HCT116 (cell line): ENCODE results near the gene FAM20C. TPM values are rescaled to one million over a fixed set of nuclear protein-coding genes. Genes with fewer than 3 reads are reported as not detected.

Experiments used
- ATAC-seq: fragments of 200-7000 bp; cut with Tn5 transposase; 2 replicates; pipeline ENCODE4 v1.9.1; 2020; ENCODE audit warnings: mild to moderate bottlenecking, moderate library complexity
- BruUV-seq: library from RNA; stranded (reverse); fragments of 400-500 nt; replicated peaks from 2 replicates; lab custom pipeline; 2021; lab: Mats Ljungman, UMichigan
- CTCF ChIA-PET: fragments of 300-600 bp; sonication (Branson Sonifier 250); formaldehyde crosslinking; loops from one replicate; lab custom pipeline; 2021; ENCODE audit warnings: antibody characterized with exemption; lab: Charles Lee
- POLR2A ChIA-PET: fragments of 300-600, 350-600 bp; sonication (Branson Sonifier 250); formaldehyde crosslinking; loops from one replicate; lab custom pipeline; 2021; ENCODE audit warnings: antibody characterized with exemption; lab: Charles Lee
- RAD21 ChIA-PET, 2 experiments: fragments of 300-600 bp; sonication (Branson Sonifier 250); formaldehyde crosslinking; loops; one replicate each; lab custom pipeline; 2023; ENCODE audit warnings: low total read pairs in 2 of 2; ENCODE audit not compliant: uncharacterized antibody in 2 of 2, unreplicated experiment in 2 of 2, low non-redundant PET in 1 of 2; lab: Charles Lee
- DNase-seq: peaks from one replicate; pipeline ENCODE4 v3.0.0-alpha.2; 2010; ENCODE audit warnings: low read depth, low spot score
- H2AFZ ChIP-seq: fragments of 200-600 bp; shearing (Covaris generic), sonication (generic); 2 replicates; pipeline ENCODE4 v1.6.1; 2017; ENCODE audit warnings: low read depth, mixed run types, mixed read lengths, antibody characterized with exemption, low read length; ENCODE audit not compliant: poor library complexity, severe bottlenecking
- H3K27ac ChIP-seq: 2 replicates; pipeline ENCODE4 v1.5.1; 2012; ENCODE audit warnings: low read depth, low read length
- H3K27me3 ChIP-seq: fragments of 200-600 bp; sonication (generic); 2 replicates; pipeline ENCODE4 v1.6.1; 2016; ENCODE audit warnings: mixed run types, low read length, mixed read lengths; ENCODE audit not compliant: insufficient read depth
- H3K36me3 ChIP-seq, 2 experiments: fragments of 200-500 bp in 1 of 2; fragments of 200-600 bp in 1 of 2; sonication (Bioruptor generic) in 1 of 2; sonication (generic) in 1 of 2; 2 replicates each; pipeline versions ENCODE4 v1.5.1 to v1.6.1; 2014 to 2016; ENCODE audit warnings: low read length in 2 of 2, inconsistent platforms in 1 of 2, mixed read lengths in 1 of 2, mixed run types in 1 of 2; ENCODE audit not compliant: insufficient read depth in 2 of 2, control insufficient read depth in 1 of 2
- H3K4me1 ChIP-seq, 2 experiments: fragments of 200-600 bp in 1 of 2; sonication (generic) in 1 of 2; 2 replicates each; pipeline versions ENCODE4 v1.5.1 to v1.6.1; 2012 to 2017; ENCODE audit warnings: low read length in 2 of 2, inconsistent platforms in 1 of 2, mild to moderate bottlenecking in 1 of 2, mixed read lengths in 1 of 2, mixed run types in 1 of 2, moderate library complexity in 1 of 2; ENCODE audit not compliant: insufficient read depth in 2 of 2, control insufficient read depth in 1 of 2
- H3K4me2 ChIP-seq: fragments of 200-600 bp; sonication (generic); 2 replicates; pipeline ENCODE4 v1.6.1; 2017; ENCODE audit warnings: mixed run types, low read length, mixed read lengths
- H3K4me3 ChIP-seq, 2 experiments: fragments of 200-600 bp in 1 of 2; sonication (generic) in 1 of 2; replicated peaks in 1 of 2; 2 replicates each; pipeline ENCODE4 v1.5.1; 2011 to 2016; ENCODE audit warnings: low read length in 2 of 2, control low read depth in 1 of 2, low read depth in 1 of 2, mild to moderate bottlenecking in 1 of 2, mixed read lengths in 1 of 2, mixed run types in 1 of 2
- H3K79me2 ChIP-seq: fragments of 200-600 bp; sonication (generic); 2 replicates; pipeline ENCODE4 v1.6.1; 2017; ENCODE audit warnings: mild to moderate bottlenecking, mixed run types, low read length, moderate library complexity, mixed read lengths; ENCODE audit not compliant: insufficient read depth
- H3K9ac ChIP-seq: fragments of 200-600 bp; sonication (generic); 2 replicates; pipeline ENCODE4 v1.6.1; 2016; ENCODE audit warnings: low read length, mixed read lengths
- H3K9me2 ChIP-seq: fragments of 200-600 bp; sonication (generic), shearing (Covaris generic); 2 replicates; pipeline ENCODE4 v1.6.1; 2017; ENCODE audit warnings: mixed run types, mild to moderate bottlenecking, moderate library complexity; ENCODE audit not compliant: insufficient read depth
- H3K9me3 ChIP-seq, 2 experiments: fragments of 200-500 bp in 1 of 2; fragments of 200-600 bp in 1 of 2; sonication (Bioruptor generic) in 1 of 2; sonication (generic) in 1 of 2; 2 replicates each; pipeline ENCODE4 v1.6.1; 2014 to 2017; ENCODE audit warnings: low read length in 2 of 2, mixed read lengths in 2 of 2, inconsistent platforms in 1 of 2, low read depth in 1 of 2, mild to moderate bottlenecking in 1 of 2, mixed run types in 1 of 2, moderate library complexity in 1 of 2; ENCODE audit not compliant: control insufficient read depth in 1 of 2, insufficient read depth in 1 of 2
- H4K20me1 ChIP-seq: fragments of 200-600 bp; sonication (generic), shearing (Covaris generic); 2 replicates; pipeline ENCODE4 v1.6.1; 2017; ENCODE audit warnings: mixed run types, mild to moderate bottlenecking, moderate library complexity; ENCODE audit not compliant: insufficient read depth
- ATF3 ChIP-seq: IDR thresholded peaks from 2 replicates; pipeline ENCODE4 v1.6.1; 2012
- CEBPB ChIP-seq: IDR thresholded peaks from 2 replicates; pipeline ENCODE4 v1.6.1; 2012; ENCODE audit warnings: low read depth
- CTCF ChIP-seq, 3 experiments: fragments of 200-600 bp in 1 of 3; sonication (generic) in 1 of 3; IDR thresholded peaks in 2 of 3; conservative IDR thresholded peaks in 1 of 3; 2 replicates each; pipeline ENCODE4 v1.5.1; 2012 to 2017; ENCODE audit warnings: low read depth in 2 of 3, low read length in 2 of 3, antibody characterized with exemption in 1 of 3, borderline replicate concordance in 1 of 3, control low read depth in 1 of 3, mild to moderate bottlenecking in 1 of 3, mixed read lengths in 1 of 3, mixed run types in 1 of 3, moderate library complexity in 1 of 3; ENCODE audit not compliant: insufficient read depth in 1 of 3
- EGR1 ChIP-seq: IDR thresholded peaks from 2 replicates; pipeline ENCODE4 v1.6.1; 2012; ENCODE audit warnings: low read depth
- ELF1 ChIP-seq: IDR thresholded peaks from 2 replicates; pipeline ENCODE4 v1.6.1; 2012; ENCODE audit warnings: low read depth, borderline replicate concordance
- POLR2A ChIP-seq: IDR thresholded peaks from 2 replicates; pipeline ENCODE4 v1.7.0; 2011; ENCODE audit warnings: borderline replicate concordance; ENCODE audit not compliant: insufficient read depth, insufficient read length; ENCODE audit errors: extremely low read depth
- POLR2AphosphoS5 ChIP-seq: IDR thresholded peaks from 2 replicates; pipeline ENCODE4 v1.6.1; 2011; ENCODE audit warnings: mild to moderate bottlenecking, low read depth, low read length, moderate library complexity
- RAD21 ChIP-seq: IDR thresholded peaks from 2 replicates; pipeline ENCODE4 v1.6.1; 2012; ENCODE audit warnings: low read depth, mild to moderate bottlenecking
- REST ChIP-seq: IDR thresholded peaks from 2 replicates; pipeline ENCODE4 v1.6.1; 2012; ENCODE audit warnings: low read depth
- SIN3A ChIP-seq: IDR thresholded peaks from 2 replicates; pipeline ENCODE4 v1.6.1; 2012; ENCODE audit warnings: low read depth
- SP1 ChIP-seq: IDR thresholded peaks from 2 replicates; pipeline ENCODE4 v1.6.1; 2012; ENCODE audit warnings: low read depth
- SRF ChIP-seq: IDR thresholded peaks from 2 replicates; pipeline ENCODE4 v1.6.1; 2012; ENCODE audit warnings: low read depth
- TCF7L2 ChIP-seq: IDR thresholded peaks from 2 replicates; pipeline ENCODE4 v1.7.0; 2011; ENCODE audit warnings: borderline replicate concordance, inconsistent platforms; ENCODE audit not compliant: insufficient read depth, insufficient read length; ENCODE audit errors: extremely low read depth
- ZFX ChIP-seq: fragments of 450-650 bp; IDR thresholded peaks from 2 replicates; pipeline ENCODE4 v1.6.1; 2017
- ZNF274 ChIP-seq: fragments of 200-500 bp; sonication (Bioruptor generic); IDR thresholded peaks from 2 replicates; pipeline ENCODE4 v1.6.1; 2014; ENCODE audit warnings: mild to moderate bottlenecking, low read depth, low read length, inconsistent platforms
- intact Hi-C: fragments of 100-400 bp; cut with micrococcal nuclease; formaldehyde crosslinking; loops from 2 replicates; pipeline ENCODE4 v1.10.0; 2022
- total RNA-seq: library from RNA; stranded (reverse); gene quantifications from one replicate; pipeline ENCODE4 v1.2.1, GENCODE V29; 2021; ENCODE audit not compliant: unreplicated experiment

Gene FAM20C
- total RNA-seq, 1 experiment from 2014 or later = 27.1 TPM

- Histone ChIP-seq H3K9ac (no peak overlapping the region), H3K27ac (no peak overlapping the region), H3K9me3 (peaks cover 0 to 3% of the 10 kb centered on the region in 2 experiments; a peak in 1 of 4 replicates), H4K20me1 (no peaks in the 10 kb centered on the region), H3K9me2 (no peaks in the 10 kb centered on the region), H3K4me3 (no peak overlapping the region), H2AFZ (no peak overlapping the region), H3K4me2 (no peak overlapping the region), H3K27me3 (no peaks in the 10 kb centered on the region), H3K4me1 (no peaks in the 10 kb centered on the region), H3K79me2 (no peaks in the 10 kb centered on the region), H3K36me3 (no peaks in the 10 kb centered on the region)
- RAD21 ChIA-PET = no interaction called here
- CTCF ChIA-PET = no interaction called here
- POLR2A ChIA-PET = no interaction called here
- ATAC-seq = no peak
- DNase-seq = no peak
- no peak for TF ChIP-seq ATF3
- no peak for TF ChIP-seq TCF7L2
- TF ChIP-seq CEBPB = no peak
- TF ChIP-seq SRF = no peak
- no peak for TF ChIP-seq REST
- no peak for TF ChIP-seq POLR2AphosphoS5
- no peak for TF ChIP-seq ZNF274
- no peak for TF ChIP-seq SIN3A
- TF ChIP-seq EGR1 = no peak
- TF ChIP-seq ZFX = no peak
- no peak for TF ChIP-seq SP1
- no peak for TF ChIP-seq POLR2A
- TF ChIP-seq ELF1 = no peak
- TF ChIP-seq RAD21 = no peak
- no peak for TF ChIP-seq CTCF (IDR thresholded peaks at IDR 0.05 in 2 of 3, conservative IDR thresholded peaks at IDR 0.05 in 1 of 3; ENCODE audit: borderline replicate concordance in 1 of 3, insufficient read depth in 1 of 3, low read depth in 2 of 3, low read length in 2 of 3)
- intact Hi-C loops = no loop called here
- BruUV-seq = no TSS peak
Measured at GRCh38 chr7:299628-300027, 107.3 kb downstream of the FAM20C start.
